ENCODE data around the gene RASGRF1.

The RASGRF1 gene

DNA sequence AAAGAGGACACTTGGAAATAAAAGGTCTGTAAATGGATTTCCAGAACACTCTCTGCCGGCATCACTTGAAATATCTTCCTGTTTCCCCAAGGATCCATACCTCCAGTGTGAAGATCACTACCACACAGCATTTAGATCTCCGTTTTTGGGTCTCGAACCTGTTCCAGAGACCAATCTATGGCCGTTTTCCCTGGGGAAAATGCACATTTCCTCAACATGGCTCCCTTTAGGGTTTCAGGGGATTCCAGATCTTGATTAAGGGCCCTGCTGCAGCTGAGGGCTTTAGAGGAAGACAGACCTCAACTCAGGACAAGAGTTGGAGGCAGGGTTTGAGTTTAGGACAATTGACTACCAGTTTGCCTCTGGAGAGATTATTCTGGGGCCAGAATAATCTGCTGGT is 147.8 kb downstream of the RASGRF1 start:
- no peak overlapping the region for H3K4me2 ChIP-seq
- H3K4me3 ChIP-seq (IDR thresholded peaks at IDR 0.05; ENCODE audit: insufficient read depth, low read depth, low read length): no peak overlapping the region
- no peak overlapping the region for H3K27ac ChIP-seq
- H3K9ac ChIP-seq: no peak overlapping the region
- no peaks in the 10 kb centered on the region for H3K36me3 ChIP-seq (ENCODE audit: insufficient read depth)
- TF ChIP-seq, protein P1, sequence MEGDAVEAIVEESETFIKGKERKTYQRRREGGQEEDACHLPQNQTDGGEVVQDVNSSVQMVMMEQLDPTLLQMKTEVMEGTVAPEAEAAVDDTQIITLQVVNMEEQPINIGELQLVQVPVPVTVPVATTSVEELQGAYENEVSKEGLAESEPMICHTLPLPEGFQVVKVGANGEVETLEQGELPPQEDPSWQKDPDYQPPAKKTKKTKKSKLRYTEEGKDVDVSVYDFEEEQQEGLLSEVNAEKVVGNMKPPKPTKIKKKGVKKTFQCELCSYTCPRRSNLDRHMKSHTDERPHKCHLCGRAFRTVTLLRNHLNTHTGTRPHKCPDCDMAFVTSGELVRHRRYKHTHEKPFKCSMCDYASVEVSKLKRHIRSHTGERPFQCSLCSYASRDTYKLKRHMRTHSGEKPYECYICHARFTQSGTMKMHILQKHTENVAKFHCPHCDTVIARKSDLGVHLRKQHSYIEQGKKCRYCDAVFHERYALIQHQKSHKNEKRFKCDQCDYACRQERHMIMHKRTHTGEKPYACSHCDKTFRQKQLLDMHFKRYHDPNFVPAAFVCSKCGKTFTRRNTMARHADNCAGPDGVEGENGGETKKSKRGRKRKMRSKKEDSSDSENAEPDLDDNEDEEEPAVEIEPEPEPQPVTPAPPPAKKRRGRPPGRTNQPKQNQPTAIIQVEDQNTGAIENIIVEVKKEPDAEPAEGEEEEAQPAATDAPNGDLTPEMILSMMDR (conservative IDR thresholded peaks at IDR 0.05; ENCODE audit: low read depth, low read length): no peak
- no peaks in the 10 kb centered on the region for H3K79me2 ChIP-seq (ENCODE audit: insufficient read depth, low read depth)
- peaks cover 7% of the 10 kb centered on the region for H3K4me1 ChIP-seq (ENCODE audit: low read depth, poor library complexity, severe bottlenecking)
- no peak overlapping the region for H2AFZ ChIP-seq (ENCODE audit: low read depth)
- H3K27me3 ChIP-seq (ENCODE audit: insufficient read depth, low read depth): no peaks in the 10 kb centered on the region
- H4K20me1 ChIP-seq (ENCODE audit: insufficient read depth): no peaks in the 10 kb centered on the region

DNA sequence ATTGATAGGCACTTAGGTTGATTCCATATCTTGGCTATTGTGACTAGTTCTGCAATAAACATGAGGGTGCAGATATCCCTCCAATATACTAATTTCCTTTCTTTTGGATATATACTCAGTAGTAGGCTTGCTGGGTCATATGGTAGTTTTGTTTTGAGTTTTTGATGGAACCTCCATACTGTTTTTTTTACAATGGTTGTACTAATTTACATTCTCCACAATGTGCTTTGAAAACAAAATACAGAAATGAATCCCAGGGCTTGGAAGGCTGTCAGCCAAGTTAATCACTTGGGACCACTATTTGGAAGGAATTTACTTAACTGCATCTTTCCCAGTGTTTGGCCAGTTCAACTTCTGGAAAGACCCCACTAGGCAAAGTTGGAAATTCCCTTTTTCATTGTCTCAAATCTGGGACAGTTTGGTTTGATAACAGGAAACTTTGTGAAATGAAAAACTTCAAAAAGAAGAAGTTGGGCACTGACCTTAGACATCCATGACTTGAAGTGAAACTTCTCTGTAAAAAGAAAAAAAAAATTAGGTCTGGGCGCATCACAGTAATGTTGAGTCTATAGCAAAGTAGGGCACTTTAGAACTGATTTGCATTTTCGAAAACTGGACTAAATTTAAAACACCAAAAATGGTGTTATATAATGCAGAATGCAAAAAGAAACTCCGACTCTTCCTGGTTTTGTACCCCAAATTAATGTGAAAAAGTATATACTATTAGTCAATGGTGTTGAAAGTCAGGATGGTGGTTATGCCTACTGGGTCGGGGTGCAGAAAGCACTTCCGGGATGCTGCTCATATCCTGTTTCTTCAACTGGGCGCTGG is 151.7 kb downstream of the RASGRF1 start:
- Histone ChIP-seq H3K79me2 (ENCODE audit: insufficient read depth, low read depth) (no peaks in the 10 kb centered on the region), H2AFZ (ENCODE audit: low read depth) (no peak overlapping the region), H4K20me1 (ENCODE audit: insufficient read depth) (no peaks in the 10 kb centered on the region), H3K27ac (no peak overlapping the region), H3K4me2 (no peak overlapping the region), H3K9ac (no peak overlapping the region), H3K4me1 (ENCODE audit: low read depth, poor library complexity, severe bottlenecking) (peaks cover 7% of the 10 kb centered on the region), H3K27me3 (ENCODE audit: insufficient read depth, low read depth) (no peaks in the 10 kb centered on the region), H3K4me3 (IDR thresholded peaks at IDR 0.05; ENCODE audit: insufficient read depth, low read depth, low read length) (no peak overlapping the region), H3K36me3 (ENCODE audit: insufficient read depth) (no peaks in the 10 kb centered on the region)
- TF ChIP-seq, protein P1 (conservative IDR thresholded peaks at IDR 0.05; ENCODE audit: low read depth, low read length): no peak

DNA sequence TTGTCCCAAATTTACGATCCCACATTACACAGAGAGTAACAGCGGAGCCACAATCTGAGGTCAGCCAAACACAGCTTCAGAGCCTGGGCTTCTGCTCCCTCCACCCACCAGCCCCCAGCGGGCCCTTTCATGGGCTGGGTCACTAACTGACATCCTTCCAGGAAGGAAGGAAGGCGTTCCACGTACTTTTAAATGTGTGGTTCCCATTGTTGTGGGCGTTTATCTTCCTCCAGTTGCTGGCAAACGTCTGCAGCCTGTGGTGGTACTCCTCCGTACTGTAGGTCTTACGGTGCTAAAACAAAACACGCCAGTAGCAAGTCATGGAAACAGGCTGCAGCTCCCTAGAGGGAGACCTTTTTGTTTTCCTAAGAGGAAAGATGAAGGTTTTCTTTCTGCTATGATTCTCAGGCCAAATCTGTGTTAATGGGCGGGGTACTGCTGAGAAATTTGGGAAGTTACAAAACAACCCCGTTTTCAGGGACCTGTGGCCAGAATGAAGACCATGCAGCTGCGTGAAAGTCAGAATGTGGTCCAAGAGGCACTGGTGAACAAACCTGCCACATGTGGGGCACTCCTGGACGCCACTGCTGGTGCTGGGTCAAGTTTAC is 153.3 kb downstream of the RASGRF1 start:
- H3K36me3 ChIP-seq (ENCODE audit: insufficient read depth): no peaks in the 10 kb centered on the region
- TF ChIP-seq, protein P1 (conservative IDR thresholded peaks at IDR 0.05; ENCODE audit: low read depth, low read length): no peak
- H3K27ac ChIP-seq: no peak overlapping the region
- H3K9ac ChIP-seq: no peak overlapping the region
- no peaks in the 10 kb centered on the region for H4K20me1 ChIP-seq (ENCODE audit: insufficient read depth)
- H3K4me1 ChIP-seq (ENCODE audit: low read depth, poor library complexity, severe bottlenecking): peaks cover 7% of the 10 kb centered on the region
- H3K79me2 ChIP-seq (ENCODE audit: insufficient read depth, low read depth): no peaks in the 10 kb centered on the region
- H3K4me2 ChIP-seq: no peak overlapping the region
- H2AFZ ChIP-seq (ENCODE audit: low read depth): no peak overlapping the region
- H3K27me3 ChIP-seq (ENCODE audit: insufficient read depth, low read depth): no peaks in the 10 kb centered on the region
- H3K4me3 ChIP-seq (IDR thresholded peaks at IDR 0.05; ENCODE audit: insufficient read depth, low read depth, low read length): no peak overlapping the region

DNA sequence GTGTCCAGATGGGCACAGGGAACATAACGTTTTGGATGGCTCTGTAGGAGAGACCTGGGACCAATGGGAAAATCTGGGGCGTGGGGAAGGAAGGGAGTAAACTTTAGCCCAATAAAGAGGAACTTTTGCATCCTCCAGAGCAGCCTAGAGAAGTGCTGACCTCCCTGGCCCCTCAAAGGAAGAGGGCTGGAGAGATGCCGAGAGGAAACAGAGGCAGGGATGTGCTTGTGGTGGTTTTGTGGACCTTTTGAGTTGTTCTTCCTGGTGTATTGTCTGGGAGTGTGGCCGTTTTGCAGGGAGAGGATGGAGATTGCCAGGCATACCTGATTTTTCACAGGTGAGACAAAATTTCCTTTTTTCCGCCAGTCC is 155.9 kb downstream of the RASGRF1 start:
- Histone ChIP-seq H3K4me3 (IDR thresholded peaks at IDR 0.05; ENCODE audit: insufficient read depth, low read depth, low read length) (no peak overlapping the region), H2AFZ (ENCODE audit: low read depth) (no peak overlapping the region), H3K36me3 (ENCODE audit: insufficient read depth) (no peaks in the 10 kb centered on the region), H4K20me1 (ENCODE audit: insufficient read depth) (no peaks in the 10 kb centered on the region), H3K9ac (no peak overlapping the region), H3K4me1 (ENCODE audit: low read depth, poor library complexity, severe bottlenecking) (peaks cover 7% of the 10 kb centered on the region), H3K79me2 (ENCODE audit: insufficient read depth, low read depth) (no peaks in the 10 kb centered on the region), H3K4me2 (no peak overlapping the region), H3K27ac (no peak overlapping the region), H3K27me3 (ENCODE audit: insufficient read depth, low read depth) (no peaks in the 10 kb centered on the region)
- TF ChIP-seq, protein P1 (conservative IDR thresholded peaks at IDR 0.05; ENCODE audit: low read depth, low read length): no peak
